Vagina (tissue), 2 donors: ENCODE results near the gene DNPH1. TPM values are rescaled to one million over a fixed set of nuclear protein-coding genes. Genes with fewer than 3 reads are reported as not detected.

Source experiments
- DNase-seq, 2 donors: peaks; one replicate each; pipeline ENCODE4 v3.0.0-alpha.2; 2017; ENCODE audit errors: extremely low spot score in 2 of 2
- H3K27ac ChIP-seq: fragments of 200-600 bp; sonication (generic); one replicate; pipeline ENCODE4 v1.5.1; 2019
- H3K27me3 ChIP-seq: fragments of 200-600 bp; sonication (generic); one replicate; pipeline ENCODE4 v1.5.1; 2019
- H3K36me3 ChIP-seq, 2 donors: fragments of 200-600 bp; sonication (generic); one replicate each; pipeline ENCODE4 v1.5.1; 2017 to 2019
- H3K4me1 ChIP-seq: fragments of 200-600 bp; sonication (generic); one replicate; pipeline ENCODE4 v1.5.1; 2019
- H3K4me3 ChIP-seq, 2 donors: fragments of 200-600 bp; sonication (generic); 1 replicate in 1 of 2; 2 replicates in 1 of 2; pipeline ENCODE4 v1.5.1; 2016 to 2019
- H3K9me3 ChIP-seq: fragments of 200-600 bp; sonication (generic); one replicate; pipeline ENCODE4 v1.5.1; 2019
- CTCF ChIP-seq, 3 experiments: fragments of 450-650 bp in 2 of 3; fragments of 200-600 bp in 1 of 3; sonication (generic) in 1 of 3; IDR thresholded peaks; one replicate each; pipeline ENCODE4 v1.5.1; 2017 to 2019; ENCODE audit warnings: antibody characterized with exemption in 3 of 3, mild to moderate bottlenecking in 2 of 3, moderate library complexity in 2 of 3
- POLR2A ChIP-seq, 2 donors: fragments of 450-650 bp; IDR thresholded peaks; one replicate each; pipeline ENCODE4 v1.6.1; 2017; ENCODE audit warnings: antibody characterized with exemption in 2 of 2, mild to moderate bottlenecking in 2 of 2, moderate library complexity in 2 of 2
- POLR2AphosphoS5 ChIP-seq, 2 donors: sonication (generic); formaldehyde crosslinking; IDR thresholded peaks; one replicate each; pipeline ENCODE4 v1.9.0; 2017; ENCODE audit warnings: antibody characterized with exemption in 2 of 2, mild to moderate bottlenecking in 2 of 2, low read depth in 1 of 2; ENCODE audit not compliant: insufficient read depth in 1 of 2
- intact Hi-C: fragments of 100-400 bp; cut with DNase I; formaldehyde crosslinking; loops from one replicate; pipeline ENCODE4 v1.15.1; 2023
- total RNA-seq: library from RNA; depleted of rRNA; stranded (reverse); fragments of >200 nt; gene quantifications from one replicate; pipeline ENCODE4 v1.2.3, GENCODE V29; 2016

The DNPH1 gene
- total RNA-seq, 1 donor from 2014 or later = 61.9 TPM

GRCh38 chr6:43276577-43277305 lies 47.5 kb upstream of the DNPH1 start:
- peaks cover 20% of the 10 kb centered on the region for H3K4me1 ChIP-seq
- H3K4me3 ChIP-seq = peak overlapping the region in 1 of 2 donors; percentile 43
- no peaks in the 10 kb centered on the region for H3K36me3 ChIP-seq
- DNase-seq = no peak
- H3K27ac ChIP-seq = no peak overlapping the region
- TF ChIP-seq POLR2A (IDR thresholded peaks at IDR 0.05) (no peak), CTCF (IDR thresholded peaks at IDR 0.05) (no peak), POLR2AphosphoS5 (IDR thresholded peaks at IDR 0.05; ENCODE audit: insufficient read depth in 1 of 2, low read depth in 1 of 2) (no peak)
- no peaks in the 10 kb centered on the region for H3K27me3 ChIP-seq
- H3K9me3 ChIP-seq = no peaks in the 10 kb centered on the region
- intact Hi-C loops = no loop called here

GRCh38 chr6:43275801-43276576 lies 46.7 kb upstream of the DNPH1 start:
- Histone ChIP-seq H3K4me3 (peak overlapping the region; percentile 43 to 63), H3K36me3 (no peaks in the 10 kb centered on the region), H3K27ac (peak overlapping the region; percentile 29), H3K4me1 (peaks cover 20% of the 10 kb centered on the region), H3K27me3 (no peaks in the 10 kb centered on the region), H3K9me3 (no peaks in the 10 kb centered on the region)
- TF ChIP-seq CTCF (IDR thresholded peaks at IDR 0.05) = no peak
- TF ChIP-seq POLR2AphosphoS5 (IDR thresholded peaks at IDR 0.05; ENCODE audit: insufficient read depth in 1 of 2, low read depth in 1 of 2) = no peak
- TF ChIP-seq POLR2A (IDR thresholded peaks at IDR 0.05) = no peak
- intact Hi-C loops = no loop called here
- no peak for DNase-seq

- intact Hi-C loops = no loop called here
Measured at GRCh38 chr6:43274916-43275597, 45.8 kb upstream of the DNPH1 start.

GRCh38 chr6:43274127-43274915 lies 45.0 kb upstream of the DNPH1 start:
- Histone ChIP-seq H3K9me3 (no peaks in the 10 kb centered on the region), H3K36me3 (no peaks in the 10 kb centered on the region), H3K27ac (no peak overlapping the region), H3K4me1 (peaks cover 27% of the 10 kb centered on the region), H3K4me3 (peak overlapping the region; percentile 43 to 63), H3K27me3 (no peaks in the 10 kb centered on the region)
- no peak for TF ChIP-seq POLR2AphosphoS5 (IDR thresholded peaks at IDR 0.05; ENCODE audit: insufficient read depth in 1 of 2, low read depth in 1 of 2)
- no peak for TF ChIP-seq CTCF (IDR thresholded peaks at IDR 0.05)
- TF ChIP-seq POLR2A (IDR thresholded peaks at IDR 0.05) = no peak
- DNase-seq = no peak
- intact Hi-C loops = no loop called here

More at GRCh38 chr6:43274916-43275597, 45.8 kb upstream of the DNPH1 start:
- Histone ChIP-seq H3K4me1 (peaks cover 20% of the 10 kb centered on the region), H3K36me3 (no peaks in the 10 kb centered on the region), H3K27ac (no peak overlapping the region), H3K27me3 (no peaks in the 10 kb centered on the region), H3K4me3 (peak overlapping the region; percentile 43 to 63), H3K9me3 (no peaks in the 10 kb centered on the region)
- no peak for DNase-seq
- TF ChIP-seq CTCF (IDR thresholded peaks at IDR 0.05) (no peak), POLR2A (IDR thresholded peaks at IDR 0.05) (no peak), POLR2AphosphoS5 (IDR thresholded peaks at IDR 0.05; ENCODE audit: insufficient read depth in 1 of 2, low read depth in 1 of 2) (no peak)
